Activated CD4-positive, alpha-beta memory T cell treated with anti-CD3 and anti-CD28 coated beads for 36 hours (primary cell): ENCODE data around the gene ARPC5. TPM values are rescaled to one million over a fixed set of nuclear protein-coding genes. Genes with fewer than 3 reads are reported as not detected.
"Not testable (repeated sequence)": the region's sequence is repeated elsewhere in the genome, so short reads cannot be mapped to it uniquely, and the experiment has no call there.

Experiments
- CTCF ChIA-PET: fragments of 350-600 bp; sonication (Branson Sonifier 250); formaldehyde crosslinking; loops from one replicate; lab custom pipeline; 2021; ENCODE audit warnings: antibody characterized with exemption, inconsistent platforms; lab: Charles Lee
- POLR2A ChIA-PET: fragments of 350-600 bp; sonication (Branson Sonifier 250); formaldehyde crosslinking; loops from one replicate; lab custom pipeline; 2021; ENCODE audit warnings: antibody characterized with exemption; lab: Charles Lee
- DNase-seq: peaks from one replicate; pipeline ENCODE4 v3.0.0-alpha.2; 2020
- H3K27ac Mint-ChIP-seq: one replicate; pipeline ENCODE4 v1.8.0; 2021; ENCODE audit warnings: mixed read lengths
- H3K27me3 Mint-ChIP-seq: one replicate; pipeline ENCODE4 v1.8.0; 2021; ENCODE audit warnings: mixed read lengths
- H3K36me3 Mint-ChIP-seq: one replicate; pipeline ENCODE4 v1.8.0; 2021; ENCODE audit warnings: mixed read lengths
- H3K4me1 Mint-ChIP-seq: one replicate; pipeline ENCODE4 v1.8.0; 2021; ENCODE audit warnings: low read depth, mixed read lengths
- H3K4me3 Mint-ChIP-seq: one replicate; pipeline ENCODE4 v1.8.0; 2021; ENCODE audit warnings: mild to moderate bottlenecking, mixed read lengths
- H3K9me3 Mint-ChIP-seq: one replicate; pipeline ENCODE4 v1.8.0; 2021; ENCODE audit warnings: mixed read lengths
- intact Hi-C: fragments of 100-400 bp; cut with micrococcal nuclease; formaldehyde crosslinking; loops from one replicate; pipeline ENCODE4 v1.15.1; 2023
- total RNA-seq, 2 experiments: library from RNA; stranded (reverse); gene quantifications; one replicate each; pipeline ENCODE4 v1.2.3, GENCODE V29; 2021

Gene ARPC5
- total RNA-seq, result 100 to 1,000 TPM; 158 to 161 TPM

DNA sequence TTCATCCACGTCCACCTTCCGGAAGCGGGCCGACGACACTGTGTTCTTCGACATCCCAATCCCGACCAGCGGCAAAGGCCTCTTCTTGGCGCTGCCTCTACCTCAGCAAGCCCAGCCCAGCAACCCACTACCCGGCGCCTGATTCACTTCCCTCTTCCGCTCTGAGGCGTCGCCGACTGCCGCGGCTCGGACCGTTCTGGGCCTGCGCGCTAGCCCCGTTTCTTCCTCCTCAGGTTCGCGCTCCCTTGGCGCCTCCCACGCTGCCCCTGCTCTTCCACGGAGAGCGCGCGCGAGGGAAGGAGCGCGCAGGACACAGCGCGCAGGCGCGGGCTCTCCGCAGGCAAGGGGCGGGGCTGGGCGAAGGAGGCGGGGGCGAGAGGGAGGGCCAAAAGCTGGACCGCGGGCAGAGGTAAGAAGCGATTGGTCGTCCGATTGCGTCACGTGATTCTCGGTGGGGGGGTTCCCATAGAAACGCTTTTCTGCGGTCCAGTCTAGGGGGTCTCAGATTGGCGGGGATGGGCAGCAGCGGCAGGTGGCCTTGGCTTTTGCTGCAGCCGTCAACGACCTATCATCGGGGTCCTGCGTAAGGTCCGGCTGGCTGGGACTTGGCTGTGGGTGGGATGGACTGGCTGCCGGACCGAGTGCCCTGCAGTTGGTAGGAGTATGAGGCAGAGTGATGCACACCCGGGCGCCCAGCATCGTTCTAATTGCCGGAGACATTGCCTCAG lies at the start of gene ARPC5:
Gene ARPC5 (minus strand): TSS at position 178 of the 728 bp plus-strand sequence. CDS start 124 bp downstream, at position 54.
- no peaks in the 10 kb centered on the region for H3K9me3 Mint-ChIP-seq
- intact Hi-C loops, result loop anchor here (1.0 to 10.0 kb wide), 8 partner anchors 17 to 1519 kb away; partner anchors contain the start of genes COLGALT2, EDEM3, NCF2 and SWT1
- CTCF ChIA-PET, result interaction anchor here (5.5 kb wide), 1 partner anchor 18 kb away, joined by 57 read pairs; the partner anchor contains the start of gene APOBEC4

DNA sequence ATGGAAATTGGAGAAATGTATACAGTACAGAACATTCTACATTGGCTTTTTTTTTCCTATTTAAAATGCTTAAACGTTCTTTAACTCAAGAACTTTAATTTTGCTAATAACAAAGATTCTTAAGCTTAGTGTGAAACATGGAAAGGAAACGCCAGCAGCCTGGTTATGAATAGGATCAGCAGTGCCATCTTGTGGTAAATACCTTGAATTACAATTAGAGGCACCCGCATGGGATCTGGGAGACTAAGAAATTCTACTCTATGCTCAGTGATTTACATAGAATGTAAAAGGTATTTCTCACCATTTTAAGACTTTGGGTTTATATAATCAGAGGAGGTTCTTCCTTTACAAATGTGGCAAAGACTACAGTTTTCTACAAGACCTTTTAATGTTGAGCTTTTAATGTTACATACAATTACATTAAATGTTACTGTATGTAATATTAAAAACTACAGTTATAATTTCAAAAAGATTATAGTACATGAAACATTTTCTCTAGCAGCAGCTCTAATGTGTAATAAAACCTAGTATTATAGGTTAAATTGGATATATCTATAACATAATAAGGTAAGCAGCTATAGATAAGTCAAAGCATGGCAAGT lies 49.6 kb upstream of the ARPC5 start:
- ChIA-PET POLR2A (interaction anchor here (1.3 kb wide), 1 partner anchor 10 kb away, joined by 4 read pairs; no protein-coding TSS in a partner anchor), CTCF (interaction anchor here (0.6 to 4.9 kb wide), 40 partner anchors 9 to 1013 kb away, joined by 3 to 124 read pairs (median 4); partner anchors contain the start of gene APOBEC4)
- intact Hi-C loops, result loop anchor here (1.0 to 5.0 kb wide), 5 partner anchors 30 to 403 kb away; no protein-coding TSS in a partner anchor
- peaks cover 3% of the 10 kb centered on the region for H3K27me3 Mint-ChIP-seq
- peaks cover 2% of the 10 kb centered on the region for H3K4me1 Mint-ChIP-seq
- no peaks in the 10 kb centered on the region for H3K36me3 Mint-ChIP-seq
- no peak overlapping the region for H3K27ac Mint-ChIP-seq
- DNase-seq, result peak; percentile 23
- no peak overlapping the region for H3K4me3 Mint-ChIP-seq
- H3K9me3 Mint-ChIP-seq, result no peaks in the 10 kb centered on the region

More for the DNA sequence above, at the start of gene ARPC5:
- peaks cover 33% of the 10 kb centered on the region for H3K4me1 Mint-ChIP-seq
- peak within 1 kb of the TSS; percentile 99 for H3K27ac Mint-ChIP-seq
- H3K36me3 Mint-ChIP-seq, result peaks cover 21% of the 10 kb centered on the region
- H3K27me3 Mint-ChIP-seq, result no peaks in the 10 kb centered on the region
- H3K4me3 Mint-ChIP-seq, result peak within 1 kb of the TSS; percentile 95
- DNase-seq, result peak; percentile 98
- POLR2A ChIA-PET, result interaction anchor here (1.2 to 1.6 kb wide), 2 partner anchors 163 to 280 kb away, joined by 4 to 5 read pairs; partner anchors contain the start of gene SMG7

DNA sequence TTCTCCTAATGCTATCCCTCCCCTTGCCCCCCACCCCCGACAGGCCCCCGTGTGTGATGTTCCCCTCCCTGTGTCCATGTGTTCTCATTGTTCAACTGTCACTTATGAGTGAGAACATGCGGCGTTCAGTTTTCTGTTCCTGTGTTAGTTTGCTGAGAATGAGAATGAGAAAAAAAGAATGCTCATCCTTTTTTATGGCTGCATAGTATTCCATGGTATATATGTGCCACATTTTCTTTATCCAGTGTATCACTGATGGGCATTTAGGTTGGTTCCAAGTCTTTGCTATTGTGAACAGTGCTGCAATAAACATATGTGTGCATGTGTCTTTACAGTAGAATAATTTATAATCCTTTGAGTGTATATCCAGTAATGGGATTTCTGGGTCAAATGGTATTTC lies 43.8 kb upstream of the ARPC5 start:
- CTCF ChIA-PET, POLR2A ChIA-PET, H3K9me3 Mint-ChIP-seq, H3K4me3 Mint-ChIP-seq, DNase-seq, H3K27me3 Mint-ChIP-seq, H3K4me1 Mint-ChIP-seq, H3K36me3 Mint-ChIP-seq, intact Hi-C loops, H3K27ac Mint-ChIP-seq: not testable (repeated sequence)

DNA sequence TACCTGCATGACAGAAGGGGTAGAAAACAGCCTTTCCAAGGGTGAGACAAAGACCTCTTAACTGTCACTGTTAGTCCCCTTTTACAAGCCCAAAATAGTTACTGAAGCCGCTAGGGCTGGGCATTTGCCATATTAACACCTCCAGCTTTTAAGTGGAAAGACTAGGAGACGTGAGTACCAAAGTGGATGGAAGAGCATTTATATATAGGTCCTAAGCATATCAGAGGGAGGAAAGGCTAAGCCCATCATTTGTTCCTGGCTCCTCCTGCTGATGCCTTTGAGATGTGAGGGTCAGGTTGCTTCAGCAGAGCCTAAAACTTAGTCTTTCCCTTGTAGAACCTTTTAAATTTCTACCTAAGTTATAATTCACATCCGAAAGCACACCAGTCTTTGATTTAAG lies 43.2 kb upstream of the ARPC5 start:
- Mint-ChIP-seq H3K27me3 (peaks cover 4% of the 10 kb centered on the region), H3K4me3 (no peak overlapping the region), H3K27ac (no peak overlapping the region), H3K9me3 (peaks cover 2% of the 10 kb centered on the region), H3K4me1 (no peaks in the 10 kb centered on the region), H3K36me3 (no peaks in the 10 kb centered on the region)
- ChIA-PET POLR2A (interaction anchor here (0.6 kb wide), 1 partner anchor 132 kb away, joined by 4 read pairs; no protein-coding TSS in a partner anchor), CTCF (no interaction called here)
- no peak for DNase-seq
- intact Hi-C loops, result no loop called here

DNA sequence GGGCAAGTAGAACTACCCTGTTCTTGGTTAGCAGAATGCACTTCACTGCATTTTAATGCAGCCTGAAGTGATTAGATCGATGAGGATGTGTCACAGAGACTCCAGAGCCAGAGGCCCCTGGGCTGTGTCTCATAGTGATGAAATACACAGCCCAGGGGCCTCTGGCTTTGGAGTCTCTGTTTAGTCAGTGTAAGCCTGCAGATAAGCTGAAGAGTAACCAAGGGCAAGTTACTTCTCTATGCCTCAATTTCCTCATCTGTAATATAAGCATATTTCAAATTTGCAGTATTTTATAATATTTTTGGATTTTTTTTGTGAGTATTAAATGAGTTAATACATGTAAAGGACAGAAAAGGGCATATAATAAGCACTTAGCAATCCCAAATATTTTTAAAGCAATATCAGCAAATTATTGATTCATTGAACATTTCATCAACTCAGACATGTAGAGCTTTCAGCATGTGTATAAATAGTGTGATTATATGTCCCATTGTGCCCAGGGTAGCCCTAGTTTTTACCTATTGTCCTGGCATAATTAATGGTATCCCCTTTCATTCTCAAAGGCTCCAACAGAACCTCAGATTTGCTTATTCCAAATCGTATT lies 41.1 kb upstream of the ARPC5 start:
- peaks cover 3% of the 10 kb centered on the region for H3K27me3 Mint-ChIP-seq
- no peak overlapping the region for H3K27ac Mint-ChIP-seq
- no peak overlapping the region for H3K4me3 Mint-ChIP-seq
- intact Hi-C loops, result no loop called here
- no peaks in the 10 kb centered on the region for H3K36me3 Mint-ChIP-seq
- no peak for DNase-seq
- peaks cover 4% of the 10 kb centered on the region for H3K9me3 Mint-ChIP-seq
- POLR2A ChIA-PET, result no interaction called here
- CTCF ChIA-PET, result interaction anchor here (1.3 to 5.0 kb wide), 3 partner anchors 8 to 22 kb away, joined by 8 to 26 read pairs (median 16); no protein-coding TSS in a partner anchor
- H3K4me1 Mint-ChIP-seq, result no peaks in the 10 kb centered on the region

DNA sequence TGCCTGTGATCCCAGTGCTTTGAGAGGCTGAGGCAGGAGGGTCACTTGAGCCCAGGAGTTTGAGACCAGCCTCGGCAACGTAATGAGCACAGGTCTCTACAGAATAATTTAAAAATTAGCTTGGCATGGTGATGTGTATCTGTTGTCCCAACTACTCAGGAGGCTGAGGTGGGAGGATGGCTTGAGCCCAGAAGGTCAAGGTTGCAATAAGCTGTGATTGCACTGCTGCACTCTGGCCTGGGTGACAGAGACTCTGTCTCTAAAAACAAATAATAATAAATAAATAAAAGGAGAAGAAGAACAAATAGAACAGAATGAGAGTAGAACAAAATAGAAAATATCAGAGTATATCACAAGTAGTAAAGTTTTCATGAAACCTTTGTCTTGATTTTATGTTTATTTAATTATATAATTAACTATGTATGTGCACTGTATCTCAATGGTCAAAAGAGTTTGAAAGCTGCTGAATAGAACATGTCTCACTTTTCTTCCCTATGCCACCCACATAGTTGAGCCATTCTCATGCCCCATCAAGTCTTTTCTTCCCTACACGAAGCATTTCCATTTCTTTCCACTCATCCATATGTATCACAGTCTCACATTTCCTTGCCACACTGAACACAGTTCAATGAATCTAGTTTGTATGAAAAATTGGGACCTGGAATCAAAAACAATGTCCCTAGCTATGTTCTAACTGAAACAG lies 40.5 kb upstream of the ARPC5 start:
- CTCF ChIA-PET, result interaction anchor here (4.1 to 5.0 kb wide), 2 partner anchors 9 to 21 kb away, joined by 16 to 26 read pairs; no protein-coding TSS in a partner anchor
- H3K36me3 Mint-ChIP-seq, result no peaks in the 10 kb centered on the region
- POLR2A ChIA-PET, result no interaction called here
- H3K4me3 Mint-ChIP-seq, result no peak overlapping the region
- H3K27ac Mint-ChIP-seq, result no peak overlapping the region
- intact Hi-C loops, result no loop called here
- H3K4me1 Mint-ChIP-seq, result no peaks in the 10 kb centered on the region
- H3K9me3 Mint-ChIP-seq, result peaks cover 4% of the 10 kb centered on the region
- H3K27me3 Mint-ChIP-seq, result peaks cover 3% of the 10 kb centered on the region
- DNase-seq, result no peak

DNA sequence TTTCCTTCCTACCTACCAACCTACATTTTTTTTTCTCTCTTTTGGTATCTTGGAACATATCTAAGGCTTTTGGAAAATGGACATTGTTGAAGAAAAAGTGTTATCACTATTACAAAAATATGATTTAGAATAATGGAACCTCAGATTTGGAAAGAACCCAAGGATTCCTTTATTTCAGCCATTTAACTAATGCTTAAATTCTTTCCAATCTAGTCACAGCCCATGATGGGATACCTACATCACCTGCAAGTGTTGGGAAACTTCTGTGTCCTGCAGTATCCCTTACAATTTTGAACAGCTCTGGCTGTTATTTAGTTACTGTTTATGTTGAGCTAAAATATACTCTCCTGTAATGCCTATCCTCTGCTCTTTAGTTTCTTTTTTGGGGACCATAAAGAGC lies 39.8 kb upstream of the ARPC5 start:
- H3K36me3 Mint-ChIP-seq, result no peaks in the 10 kb centered on the region
- peaks cover 4% of the 10 kb centered on the region for H3K9me3 Mint-ChIP-seq
- ChIA-PET CTCF (interaction anchor here (4.1 to 5.0 kb wide), 2 partner anchors 10 to 20 kb away, joined by 16 to 26 read pairs; no protein-coding TSS in a partner anchor), POLR2A (no interaction called here)
- H3K4me1 Mint-ChIP-seq, result no peaks in the 10 kb centered on the region
- intact Hi-C loops, result no loop called here
- H3K27ac Mint-ChIP-seq, result no peak overlapping the region
- H3K27me3 Mint-ChIP-seq, result peaks cover 3% of the 10 kb centered on the region
- no peak for DNase-seq
- no peak overlapping the region for H3K4me3 Mint-ChIP-seq

DNA sequence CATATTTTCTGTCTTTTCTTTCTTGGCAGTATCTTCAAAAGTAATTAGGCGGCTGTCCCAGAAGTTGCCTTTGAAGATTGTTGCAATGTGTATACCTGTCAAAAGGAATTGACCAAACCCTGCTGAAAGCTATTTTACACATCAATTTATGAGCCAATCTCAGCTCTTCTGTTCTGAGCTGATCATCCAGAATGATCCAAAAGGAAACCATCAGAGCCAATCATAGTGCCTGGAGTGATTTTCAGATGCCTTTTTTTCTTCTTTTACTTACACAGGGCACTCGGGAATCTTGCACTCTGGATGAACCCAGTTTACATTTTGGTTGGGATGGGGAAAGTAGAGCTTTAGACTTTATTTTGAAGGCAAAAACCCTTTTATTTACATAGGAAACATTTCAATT lies 39.3 kb upstream of the ARPC5 start:
- Mint-ChIP-seq H3K4me3 (no peak overlapping the region), H3K4me1 (no peaks in the 10 kb centered on the region), H3K36me3 (no peaks in the 10 kb centered on the region), H3K27me3 (peaks cover 3% of the 10 kb centered on the region), H3K27ac (no peak overlapping the region), H3K9me3 (peaks cover 4% of the 10 kb centered on the region)
- CTCF ChIA-PET, result interaction anchor here (4.1 to 5.0 kb wide), 2 partner anchors 10 to 20 kb away, joined by 16 to 26 read pairs; no protein-coding TSS in a partner anchor
- intact Hi-C loops, result no loop called here
- no peak for DNase-seq
- POLR2A ChIA-PET, result no interaction called here

DNA sequence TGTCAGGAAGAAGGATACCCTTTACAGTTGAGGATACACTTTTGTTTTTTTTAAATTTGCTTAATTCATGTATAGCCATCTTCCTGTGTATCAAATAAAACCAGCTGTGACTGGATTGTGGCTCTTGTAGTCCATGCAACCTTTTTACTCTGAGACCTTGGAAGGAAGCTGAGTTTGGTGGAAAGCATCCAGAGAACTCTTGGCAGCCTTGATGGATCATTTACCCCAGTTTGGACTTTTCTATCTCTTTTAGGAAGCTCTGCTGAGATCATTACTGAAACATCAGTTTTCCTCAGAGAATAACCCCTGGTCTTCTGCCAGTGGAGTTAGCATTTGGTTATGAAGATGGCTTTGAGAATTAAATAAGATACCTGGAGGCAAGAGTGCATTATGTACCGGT lies 38.8 kb upstream of the ARPC5 start:
- intact Hi-C loops, result no loop called here
- DNase-seq, result no peak
- Mint-ChIP-seq H3K4me3 (no peak overlapping the region), H3K9me3 (peaks cover 2% of the 10 kb centered on the region), H3K27me3 (peaks cover 3% of the 10 kb centered on the region), H3K27ac (no peak overlapping the region), H3K36me3 (no peaks in the 10 kb centered on the region), H3K4me1 (no peaks in the 10 kb centered on the region)
- ChIA-PET CTCF (interaction anchor here (4.1 to 5.0 kb wide), 2 partner anchors 11 to 19 kb away, joined by 16 to 26 read pairs; no protein-coding TSS in a partner anchor), POLR2A (no interaction called here)

DNA sequence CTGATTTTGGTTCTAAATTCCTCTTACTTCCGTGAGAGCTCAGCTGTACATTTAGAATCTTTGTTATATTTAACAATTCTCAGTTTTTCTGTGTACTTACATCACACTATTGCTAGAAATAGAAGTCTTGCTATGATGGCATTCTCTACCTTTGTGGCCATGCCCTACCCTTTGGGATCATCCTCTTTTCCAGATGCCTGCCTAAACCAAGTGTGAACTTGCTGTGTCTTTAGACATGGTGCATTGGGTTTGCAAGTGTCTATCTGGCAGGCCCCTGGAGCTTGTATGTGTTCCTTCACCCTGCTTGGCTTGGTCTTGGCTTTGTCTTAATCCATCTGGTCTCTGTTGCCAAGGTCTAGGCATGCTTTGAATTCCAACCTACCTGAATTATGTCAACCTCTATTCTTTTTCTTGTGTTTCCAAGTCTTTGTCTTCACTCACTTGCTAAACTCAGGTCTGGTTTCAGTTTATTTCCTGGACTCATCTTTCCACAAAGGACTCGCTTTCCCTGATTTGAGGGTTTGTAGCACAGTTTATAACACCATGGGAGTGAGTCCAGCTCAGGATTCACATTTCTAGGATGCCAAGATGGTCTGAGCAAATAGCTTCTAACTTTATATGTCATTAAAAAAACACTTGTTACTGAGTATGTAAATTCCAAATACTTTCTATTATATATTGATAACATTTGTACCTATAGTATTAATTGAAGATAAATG lies 38.2 kb upstream of the ARPC5 start:
- H3K27ac Mint-ChIP-seq, result no peak overlapping the region
- H3K9me3 Mint-ChIP-seq, result peaks cover 2% of the 10 kb centered on the region
- ChIA-PET CTCF (interaction anchor here (0.6 to 5.0 kb wide), 3 partner anchors 11 to 79 kb away, joined by 3 to 26 read pairs (median 16); no protein-coding TSS in a partner anchor), POLR2A (no interaction called here)
- H3K36me3 Mint-ChIP-seq, result no peaks in the 10 kb centered on the region
- no peak for DNase-seq
- H3K27me3 Mint-ChIP-seq, result peaks cover 3% of the 10 kb centered on the region
- intact Hi-C loops, result no loop called here
- no peak overlapping the region for H3K4me3 Mint-ChIP-seq
- no peaks in the 10 kb centered on the region for H3K4me1 Mint-ChIP-seq

DNA sequence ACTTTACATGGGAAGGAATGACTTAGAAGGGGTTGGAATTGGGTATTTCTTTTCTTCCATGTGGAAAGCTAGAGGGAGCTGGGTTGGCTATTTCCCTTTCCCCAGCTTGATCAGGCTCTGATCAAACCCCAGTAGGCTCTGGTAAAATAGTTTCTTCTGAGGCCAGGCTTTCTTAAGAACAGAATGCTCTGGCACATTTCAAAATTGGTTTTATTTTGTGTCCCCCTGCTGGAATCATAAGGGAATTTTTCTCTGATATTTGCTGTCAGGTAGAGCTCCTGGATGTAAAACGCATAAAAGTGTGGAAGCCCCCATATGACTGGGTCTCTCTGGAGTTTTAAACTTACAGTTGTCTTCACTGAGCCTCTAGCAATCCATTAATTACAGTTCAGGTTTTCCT lies 34.6 kb upstream of the ARPC5 start:
- H3K4me3 Mint-ChIP-seq, result no peak overlapping the region
- no peak overlapping the region for H3K27ac Mint-ChIP-seq
- H3K9me3 Mint-ChIP-seq, result peaks cover 2% of the 10 kb centered on the region
- POLR2A ChIA-PET, result no interaction called here
- H3K27me3 Mint-ChIP-seq, result peaks cover 2% of the 10 kb centered on the region
- H3K4me1 Mint-ChIP-seq, result no peaks in the 10 kb centered on the region
- intact Hi-C loops, result no loop called here
- no peaks in the 10 kb centered on the region for H3K36me3 Mint-ChIP-seq
- no peak for DNase-seq
- CTCF ChIA-PET, result interaction anchor here (0.9 to 2.8 kb wide), 3 partner anchors 14 to 16 kb away, joined by 4 to 15 read pairs (median 4); no protein-coding TSS in a partner anchor
